Ishikawa (cell line): ENCODE results near the gene DCAF4.

Experiments
- CEBPB ChIP-seq: IDR thresholded peaks from 2 replicates; pipeline ENCODE4 v1.6.1; 2012
- NFIC ChIP-seq: IDR thresholded peaks from 2 replicates; pipeline ENCODE4 v1.6.1; 2012
- RAD21 ChIP-seq: IDR thresholded peaks from 2 replicates; pipeline ENCODE4 v1.6.1; 2012; ENCODE audit warnings: low read depth
- REST ChIP-seq: IDR thresholded peaks from 2 replicates; pipeline ENCODE4 v1.6.1; 2012; ENCODE audit warnings: low read depth, mild to moderate bottlenecking
- TAF1 ChIP-seq: IDR thresholded peaks from 2 replicates; pipeline ENCODE4 v1.6.1; 2012; ENCODE audit warnings: low read depth, mild to moderate bottlenecking
- TCF12 ChIP-seq: IDR thresholded peaks from 2 replicates; pipeline ENCODE4 v1.6.1; 2012; ENCODE audit warnings: low read depth
- USF1 ChIP-seq: IDR thresholded peaks from 2 replicates; pipeline ENCODE4 v1.6.1; 2012

- TF ChIP-seq REST (no peak), NFIC (no peak), TAF1 (no peak), CEBPB (no peak), RAD21 (no peak), USF1 (no peak), TCF12 (no peak)
Measured at GRCh38 chr14:72957213-72957612, 30.9 kb downstream of the DCAF4 start.
